GM21825 (cell line): Measurements from ENCODE around the gene TLR9.
"Not testable (repeated sequence)": the region's sequence is repeated elsewhere in the genome, so short reads cannot be mapped to it uniquely, and the experiment has no call there.

Source experiments
- ATAC-seq: cut with Tn5 transposase; IDR thresholded peaks from one replicate; pipeline ENCODE4 v1.9.1; 2021; ENCODE audit warnings: mild to moderate bottlenecking, moderate library complexity; ENCODE audit not compliant: unreplicated experiment

The TLR9 gene

DNA sequence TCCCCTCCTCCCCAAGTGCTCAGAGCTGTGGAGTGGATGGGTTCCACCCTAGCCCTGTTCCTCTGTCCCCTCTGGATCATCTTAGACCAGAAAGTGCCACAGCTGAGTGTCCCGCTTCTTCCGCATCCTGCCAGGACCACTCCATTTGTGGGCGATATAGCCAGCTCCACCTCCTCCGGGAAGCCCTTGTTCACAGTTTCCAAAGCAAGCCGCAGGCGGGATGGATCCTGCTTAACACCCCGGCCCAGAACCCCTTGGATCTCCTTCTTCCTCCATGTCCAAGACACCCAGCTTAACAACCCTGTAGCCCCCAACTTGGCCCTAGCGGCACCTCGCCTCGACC lies 28.0 kb downstream of the TLR9 start:
- no peak for ATAC-seq

DNA sequence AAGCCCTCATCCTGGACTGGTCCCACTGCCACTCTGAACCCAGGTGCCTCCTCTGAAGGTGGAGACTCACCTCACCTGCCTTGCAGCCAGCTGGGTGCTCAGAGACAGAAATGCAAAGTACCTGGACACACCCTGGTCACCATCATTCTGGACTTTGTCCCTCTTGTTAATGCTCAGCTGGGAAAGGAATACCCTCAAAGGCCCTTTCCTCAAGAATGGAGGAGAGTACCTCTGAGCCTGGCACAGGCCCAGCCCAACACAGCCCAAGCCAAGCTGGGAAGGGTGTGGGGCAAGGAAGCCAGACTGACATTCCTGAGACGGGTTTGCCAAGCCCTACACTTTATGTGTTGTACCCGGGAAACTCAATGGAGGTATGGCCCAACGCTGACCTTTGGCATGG lies 28.5 kb downstream of the TLR9 start:
- ATAC-seq, result no peak

DNA sequence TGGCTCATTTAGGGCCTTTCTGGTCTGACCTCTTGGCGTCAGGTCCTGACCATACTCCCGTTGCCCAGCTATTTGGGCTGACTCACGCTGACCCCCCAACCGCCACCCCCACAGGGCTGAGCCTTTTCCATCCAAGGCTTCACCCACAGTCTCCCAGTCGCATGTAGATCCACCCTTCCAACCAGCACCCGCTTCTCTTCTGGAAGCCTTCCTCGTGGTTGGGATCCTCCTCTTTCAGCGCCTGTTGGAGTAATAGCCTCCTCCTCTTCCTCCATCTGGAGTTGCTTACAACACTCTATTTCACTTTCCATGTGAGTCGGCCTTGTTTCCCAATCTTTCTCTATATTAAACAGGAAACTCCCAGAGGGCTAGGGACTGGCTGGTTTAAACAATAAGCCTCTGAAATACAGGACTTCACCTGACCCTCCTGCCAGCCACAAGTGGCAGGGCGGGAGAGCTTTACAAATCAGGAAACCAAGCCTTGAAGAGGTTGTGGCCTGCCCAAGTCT lies 29.6 kb downstream of the TLR9 start:
- ATAC-seq, result no peak

DNA sequence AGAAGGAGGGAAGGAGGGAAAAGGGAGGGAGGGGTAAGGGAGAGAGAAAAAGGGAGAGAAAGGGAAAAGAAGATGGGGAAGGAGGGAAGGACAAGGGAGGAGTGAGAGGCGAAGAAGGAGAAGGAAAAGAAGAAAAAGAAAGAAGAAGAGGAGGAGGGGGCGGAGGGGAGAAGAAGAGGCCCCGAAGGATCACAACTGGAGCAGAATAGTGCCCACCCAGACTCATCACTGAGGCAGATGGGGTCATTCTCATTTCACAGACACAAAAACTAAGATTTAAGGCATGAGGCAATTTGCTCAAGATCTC lies 30.2 kb downstream of the TLR9 start:
- no peak for ATAC-seq

DNA sequence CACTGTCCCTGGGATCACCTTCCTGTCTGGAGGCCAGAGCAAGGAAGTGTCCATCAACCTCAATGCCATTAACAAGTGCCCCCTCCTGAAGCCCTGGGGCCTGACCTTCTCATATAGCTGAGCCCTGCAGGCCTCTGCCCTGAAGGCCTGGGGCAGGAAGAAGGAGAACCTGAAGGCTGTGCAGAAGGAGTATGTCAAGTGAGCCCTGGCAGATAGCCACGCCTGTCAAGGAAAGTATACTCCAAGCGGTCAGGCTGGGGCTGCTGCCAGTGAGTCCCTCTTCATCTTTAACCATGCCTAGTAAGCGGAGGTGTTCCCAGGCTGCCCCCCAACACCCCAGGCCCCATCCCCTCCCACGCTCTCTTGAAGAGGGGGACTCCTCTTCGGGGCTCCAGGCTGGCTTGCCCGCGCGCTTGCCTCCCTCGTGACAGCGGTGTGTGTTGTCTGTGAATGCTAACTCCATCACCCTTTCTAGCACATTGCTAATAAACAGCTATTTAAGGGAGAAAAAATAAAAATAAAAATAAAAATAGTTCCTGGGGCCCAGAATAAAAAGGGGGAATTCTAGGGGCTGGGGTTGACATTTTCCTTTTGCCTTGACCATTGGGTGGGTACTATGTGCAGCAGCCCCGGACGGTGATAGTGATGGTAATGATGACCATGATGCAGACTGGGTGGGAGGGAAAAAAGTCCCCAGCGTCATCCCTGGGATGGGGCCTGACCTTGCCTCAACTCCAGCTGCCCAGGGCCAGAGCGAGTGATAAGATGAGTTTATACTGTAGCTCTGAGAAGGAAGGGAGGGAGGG lies 30.8 kb downstream of the TLR9 start:
- ATAC-seq, result no peak

DNA sequence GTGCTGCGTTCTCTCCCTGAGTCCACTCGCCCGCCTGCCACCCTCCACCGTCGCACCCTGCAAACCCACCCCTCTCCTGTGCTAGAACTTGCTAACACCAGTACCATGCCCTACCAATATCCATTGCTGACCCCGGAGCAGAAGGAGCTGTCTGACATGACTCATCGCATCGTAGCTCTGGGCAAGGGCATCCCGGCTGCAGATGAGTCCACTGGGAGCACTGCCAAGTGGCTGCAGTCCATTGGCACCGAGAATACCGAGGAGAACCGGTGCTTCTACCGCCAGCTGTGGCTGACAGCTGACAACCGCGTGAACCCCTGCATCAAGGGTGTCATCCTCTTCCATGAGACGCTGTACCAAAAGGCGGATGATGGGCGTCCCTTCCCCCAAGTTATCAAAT lies 32.4 kb downstream of the TLR9 start:
- ATAC-seq, result no peak

DNA sequence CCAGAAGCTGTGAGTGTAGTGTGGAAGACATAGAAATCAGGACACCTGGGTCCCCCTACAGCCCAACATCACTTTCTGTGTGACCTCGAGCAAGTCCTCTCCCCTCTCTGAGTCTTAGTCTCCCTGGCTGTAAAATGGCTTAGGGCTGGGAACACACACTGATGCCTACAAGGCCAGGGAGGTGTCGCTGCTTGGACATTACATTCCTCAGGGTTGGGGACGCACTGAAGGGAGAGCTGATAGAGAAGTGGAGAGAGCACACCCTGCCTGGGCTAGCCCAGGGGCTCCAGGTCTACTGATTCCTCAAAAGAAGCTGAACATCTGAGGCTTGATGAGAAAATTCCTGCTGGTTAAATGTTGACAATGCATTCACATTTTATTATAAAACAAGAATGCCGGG lies 33.8 kb downstream of the TLR9 start:
- ATAC-seq, result no peak

DNA sequence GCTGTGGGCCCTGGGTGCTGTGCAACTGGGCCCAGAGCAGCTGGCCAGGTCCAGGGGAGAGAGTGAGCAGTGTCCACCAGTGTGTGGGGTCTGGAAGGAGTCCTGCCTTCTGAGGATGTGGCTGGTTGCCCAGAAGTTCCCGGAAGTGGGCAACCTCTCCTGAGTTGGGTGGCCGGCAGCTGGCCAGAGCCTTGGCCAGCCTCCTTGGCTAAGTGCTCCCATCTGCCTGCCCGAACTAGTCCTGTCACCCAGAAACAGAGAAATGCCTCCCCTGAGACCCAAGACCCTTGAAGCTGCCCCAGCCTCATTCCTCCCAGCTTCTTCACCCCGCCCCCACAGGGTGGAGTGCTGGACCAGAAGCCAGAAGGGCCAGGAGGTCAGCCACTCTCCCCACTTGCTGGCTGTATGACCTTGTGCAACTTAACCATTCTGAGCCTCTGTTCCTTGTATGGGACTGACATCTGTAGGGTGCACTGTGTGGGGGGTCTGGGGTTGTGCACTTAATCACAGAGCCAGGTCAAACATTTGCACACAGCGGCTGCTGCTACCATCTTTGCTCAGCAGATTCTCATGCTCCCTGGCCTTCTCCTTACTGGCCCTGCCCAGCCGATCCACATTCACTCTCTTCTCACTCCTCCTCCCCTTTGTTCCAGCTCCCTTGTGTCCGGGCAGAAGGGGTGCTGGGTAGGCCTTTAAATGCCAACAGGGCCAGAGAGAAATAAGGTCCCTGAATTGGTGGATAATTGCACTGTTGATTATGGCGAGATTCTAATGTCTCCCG lies 35.0 kb downstream of the TLR9 start:
- no peak for ATAC-seq

DNA sequence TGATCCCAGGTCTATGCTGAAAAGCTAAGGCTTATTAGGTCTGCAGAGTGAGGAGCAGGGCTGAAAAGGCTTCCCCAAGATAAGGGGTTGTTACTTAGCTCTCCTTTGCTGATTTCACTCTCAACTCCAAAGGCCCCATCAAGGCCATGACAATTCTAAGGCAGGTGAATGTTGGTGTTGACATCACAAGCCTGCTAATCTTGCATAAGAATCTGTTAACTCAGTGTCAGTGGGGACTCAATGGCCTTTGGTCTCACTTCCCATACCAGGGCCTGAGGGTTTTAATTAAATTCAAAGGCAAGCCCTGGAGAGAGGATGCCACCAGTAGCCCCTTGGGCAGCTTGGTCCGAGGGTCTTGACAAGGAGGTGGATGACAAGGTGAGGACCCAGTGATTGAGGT lies 36.9 kb downstream of the TLR9 start:
- ATAC-seq, result no peak

DNA sequence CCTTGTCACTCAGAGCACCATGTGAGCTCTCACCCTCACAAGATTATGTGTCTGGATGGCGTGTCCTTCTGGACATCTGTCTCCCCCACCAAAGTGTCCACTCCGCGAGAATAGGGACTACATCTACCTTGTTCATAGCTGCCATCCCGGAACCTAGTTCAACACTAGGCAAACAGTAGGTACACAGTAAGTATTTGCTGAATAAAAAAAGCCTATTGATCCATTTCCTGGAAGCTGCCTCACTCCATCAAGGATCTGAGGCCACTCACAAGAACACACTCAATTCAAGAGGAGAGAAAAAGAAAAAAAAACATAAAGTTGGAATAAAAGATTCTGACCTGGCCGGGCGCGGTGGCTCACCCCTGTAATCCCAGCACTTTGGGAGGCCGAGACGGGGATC lies 38.7 kb downstream of the TLR9 start:
- no peak for ATAC-seq

DNA sequence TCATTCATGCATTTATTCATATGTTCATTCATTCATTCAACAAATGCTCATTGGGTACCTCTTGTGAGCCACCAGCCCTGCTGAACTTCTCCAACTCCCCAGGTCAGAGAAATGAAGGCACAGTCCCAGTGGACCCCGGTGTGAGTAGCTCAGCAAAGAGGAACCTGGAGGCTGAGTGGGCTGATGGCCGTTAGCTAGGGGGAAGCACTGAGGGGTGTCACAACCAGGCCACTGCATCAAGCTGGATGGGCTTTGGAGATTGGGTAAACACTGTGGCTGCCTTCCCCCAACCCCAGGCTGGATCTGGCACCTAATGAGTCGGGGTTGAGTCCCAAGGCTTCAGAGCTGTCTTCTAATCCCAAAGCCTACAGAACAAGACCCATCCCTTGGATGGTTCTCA lies 39.6 kb downstream of the TLR9 start:
- ATAC-seq, result no peak

DNA sequence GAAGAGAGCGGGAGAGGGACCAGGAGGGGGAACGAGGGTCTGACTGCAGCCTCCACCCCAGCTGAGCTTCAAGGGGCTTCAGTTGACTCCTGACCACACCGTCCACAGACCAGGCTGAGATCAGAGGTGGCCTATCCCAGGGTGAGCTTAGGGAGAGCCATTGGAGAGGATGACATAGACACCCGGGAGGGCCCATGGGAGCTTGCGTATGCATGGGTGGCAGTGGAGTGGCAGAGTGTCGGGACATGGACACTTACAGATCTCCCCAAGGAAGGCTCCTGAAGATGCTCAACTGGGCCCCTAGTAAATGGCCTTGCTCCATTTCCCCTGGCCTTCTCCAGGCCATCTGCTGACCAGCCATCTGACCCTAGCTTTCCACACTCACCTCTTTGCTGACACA lies 40.1 kb downstream of the TLR9 start:
- no peak for ATAC-seq

DNA sequence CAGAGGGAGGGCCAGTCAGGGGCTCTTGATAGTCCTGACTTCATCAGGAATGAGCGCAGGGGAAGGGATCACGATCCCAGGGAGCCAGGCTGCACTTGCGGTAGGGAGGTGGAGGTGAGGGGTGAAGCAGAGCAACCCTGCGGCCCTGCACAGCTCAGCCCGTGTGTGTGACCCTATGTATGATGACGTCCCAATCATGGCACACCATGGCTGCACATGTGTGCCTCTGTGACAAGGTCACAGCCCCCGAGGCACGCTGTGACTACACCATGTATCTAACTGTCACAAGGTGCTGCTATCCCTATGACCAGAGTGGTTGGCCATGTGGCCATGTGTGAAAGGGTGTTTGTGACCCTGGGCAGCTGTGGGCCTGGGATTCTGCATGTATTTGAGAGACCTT lies 40.8 kb downstream of the TLR9 start:
- no peak for ATAC-seq

DNA sequence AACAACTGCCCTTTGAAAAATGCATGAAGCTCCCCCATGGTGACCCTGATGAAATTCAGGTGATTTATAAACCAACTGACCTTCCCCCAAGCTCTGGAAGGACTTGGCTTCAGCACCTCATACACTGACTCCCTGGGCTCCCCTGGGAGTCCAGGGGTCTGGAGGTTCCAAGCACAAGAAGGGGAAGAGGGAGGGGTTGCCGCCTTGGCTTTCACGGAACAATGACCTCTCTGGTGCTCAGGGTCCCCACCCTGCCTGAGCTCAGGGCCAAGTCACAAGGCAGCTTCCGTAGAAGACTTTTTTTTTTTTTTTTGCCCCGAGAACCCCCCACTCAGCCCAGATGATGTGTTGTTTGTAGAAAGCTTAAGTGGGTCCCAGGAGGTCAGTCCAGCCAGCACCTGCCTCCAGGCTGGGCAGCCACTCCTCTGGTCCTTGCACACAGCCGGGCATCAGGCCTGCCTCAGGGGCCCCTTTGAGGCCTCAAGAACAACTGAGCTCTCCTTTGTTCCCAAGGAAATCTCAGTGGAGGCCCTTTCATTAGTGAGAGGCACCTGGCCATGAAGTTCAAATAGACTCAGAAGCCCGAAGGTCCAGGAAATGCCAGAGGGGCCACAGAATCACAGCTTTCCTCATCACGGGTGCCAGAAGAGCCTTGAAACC lies 41.5 kb downstream of the TLR9 start:
- no peak for ATAC-seq

DNA sequence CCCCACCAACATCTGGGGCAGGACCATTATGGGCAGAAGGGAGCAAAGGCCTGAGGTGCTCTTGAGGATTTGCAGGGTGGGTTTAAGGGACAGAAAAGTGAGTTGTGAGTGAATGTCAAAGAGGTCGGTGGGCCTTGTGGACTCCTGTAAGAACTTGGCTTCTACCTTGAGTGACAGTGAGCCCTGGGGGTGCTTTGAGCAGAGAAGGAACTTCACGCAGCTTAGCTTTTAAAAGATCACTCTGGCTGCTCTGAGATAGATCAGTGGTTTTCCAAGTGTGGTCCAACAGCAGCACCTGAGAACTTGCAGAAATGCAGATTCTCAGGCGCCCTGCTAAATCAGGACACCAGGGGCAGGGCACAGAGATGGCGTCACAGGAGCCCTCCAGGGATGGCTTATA lies 42.8 kb downstream of the TLR9 start:
- ATAC-seq, result no peak

DNA sequence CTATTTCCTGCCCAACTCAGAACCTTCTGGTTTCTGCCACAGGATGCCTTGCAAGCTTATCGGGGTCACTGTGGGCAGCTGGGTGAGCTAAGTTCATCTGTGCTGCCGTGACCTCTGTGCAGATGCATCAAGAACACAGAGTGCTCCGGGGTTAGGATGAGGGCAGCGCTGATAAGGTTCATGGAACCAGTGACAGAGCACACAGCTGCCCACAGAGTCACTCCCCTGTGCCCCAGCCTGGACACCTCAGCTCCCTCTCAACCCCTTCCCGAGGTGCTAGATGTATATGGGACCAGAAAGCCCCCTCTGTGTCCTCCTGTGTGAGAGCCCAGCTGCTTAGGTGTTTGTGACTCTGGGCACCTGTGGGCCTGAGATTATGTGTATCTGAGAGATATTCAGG lies 43.2 kb downstream of the TLR9 start:
- ATAC-seq, result no peak

DNA sequence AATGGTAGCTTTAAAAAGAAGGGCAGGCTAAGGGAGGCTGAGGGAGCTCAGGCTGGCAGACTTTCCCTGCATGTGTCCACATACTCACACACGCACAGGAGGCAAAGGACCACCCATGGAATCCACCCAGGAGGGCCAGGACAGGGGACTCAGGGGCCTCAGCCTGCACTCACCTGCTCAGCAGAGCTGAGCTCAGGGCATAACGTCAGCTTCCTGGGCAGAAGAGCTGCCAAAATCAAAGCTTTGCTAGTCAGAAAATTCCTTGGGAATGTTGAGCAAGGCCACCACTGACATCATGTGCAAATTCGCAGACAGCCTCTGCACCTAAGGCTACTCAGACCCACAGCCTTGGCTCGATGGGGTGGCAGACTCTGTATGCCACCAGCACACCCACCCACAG lies 43.9 kb downstream of the TLR9 start:
- ATAC-seq, result no peak

DNA sequence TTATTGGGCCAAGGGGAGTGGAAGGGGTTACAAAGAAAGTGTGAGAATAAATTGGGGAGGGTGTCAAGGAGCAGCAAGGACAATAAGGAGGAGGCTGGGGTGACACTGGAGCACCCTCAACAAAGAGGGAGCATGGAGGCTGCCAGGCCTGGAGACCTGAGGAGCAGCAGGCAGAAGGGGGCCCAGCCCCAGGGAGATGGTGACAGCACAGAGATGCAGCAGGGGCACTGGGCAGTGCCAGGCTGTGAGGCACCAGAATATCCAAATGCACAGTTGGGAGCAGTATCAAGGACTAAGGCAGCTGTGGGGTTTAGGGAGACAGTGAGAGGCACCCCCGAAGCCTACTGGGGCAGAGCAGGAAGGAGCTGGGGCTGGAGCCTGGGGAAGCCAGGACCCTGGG lies 46.9 kb downstream of the TLR9 start:
- no peak for ATAC-seq

DNA sequence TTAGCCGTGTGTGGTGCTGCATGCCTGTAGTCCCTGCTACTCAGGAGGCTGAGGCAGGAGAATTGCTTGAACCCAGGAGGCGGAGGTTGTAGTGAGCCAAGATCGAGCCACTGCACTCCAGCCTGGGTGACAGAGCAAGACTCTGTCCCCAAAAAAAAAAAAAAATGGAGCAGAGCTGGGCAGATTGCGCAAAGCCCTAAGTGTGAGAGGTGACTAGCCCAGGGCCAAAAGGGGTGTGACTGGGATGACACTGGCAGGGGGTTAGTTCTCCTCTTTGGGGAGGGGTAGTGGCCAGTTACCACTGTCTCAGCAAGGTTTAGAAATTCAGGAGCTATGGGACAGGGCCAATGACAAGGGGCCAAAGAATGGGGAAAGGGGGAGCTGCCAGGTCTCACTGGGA lies 47.3 kb downstream of the TLR9 start:
- not testable (repeated sequence) for ATAC-seq

DNA sequence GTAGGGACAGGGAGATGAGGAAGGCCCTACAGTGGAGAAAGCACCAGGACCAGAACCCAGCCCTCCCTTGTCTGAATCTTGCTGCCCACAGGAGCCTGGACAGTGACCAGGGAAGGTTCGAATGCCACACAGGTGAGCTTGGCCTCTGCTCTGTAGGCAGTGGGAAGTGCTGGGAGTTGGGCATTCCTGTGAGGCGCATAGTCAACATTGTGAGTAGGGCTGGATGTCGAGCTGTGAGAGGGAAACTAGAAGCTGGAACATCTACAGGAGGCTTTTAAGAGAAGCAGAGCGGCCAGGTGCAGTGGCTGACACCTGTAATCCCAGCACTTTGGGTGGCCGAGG lies 47.8 kb downstream of the TLR9 start:
- no peak for ATAC-seq

DNA sequence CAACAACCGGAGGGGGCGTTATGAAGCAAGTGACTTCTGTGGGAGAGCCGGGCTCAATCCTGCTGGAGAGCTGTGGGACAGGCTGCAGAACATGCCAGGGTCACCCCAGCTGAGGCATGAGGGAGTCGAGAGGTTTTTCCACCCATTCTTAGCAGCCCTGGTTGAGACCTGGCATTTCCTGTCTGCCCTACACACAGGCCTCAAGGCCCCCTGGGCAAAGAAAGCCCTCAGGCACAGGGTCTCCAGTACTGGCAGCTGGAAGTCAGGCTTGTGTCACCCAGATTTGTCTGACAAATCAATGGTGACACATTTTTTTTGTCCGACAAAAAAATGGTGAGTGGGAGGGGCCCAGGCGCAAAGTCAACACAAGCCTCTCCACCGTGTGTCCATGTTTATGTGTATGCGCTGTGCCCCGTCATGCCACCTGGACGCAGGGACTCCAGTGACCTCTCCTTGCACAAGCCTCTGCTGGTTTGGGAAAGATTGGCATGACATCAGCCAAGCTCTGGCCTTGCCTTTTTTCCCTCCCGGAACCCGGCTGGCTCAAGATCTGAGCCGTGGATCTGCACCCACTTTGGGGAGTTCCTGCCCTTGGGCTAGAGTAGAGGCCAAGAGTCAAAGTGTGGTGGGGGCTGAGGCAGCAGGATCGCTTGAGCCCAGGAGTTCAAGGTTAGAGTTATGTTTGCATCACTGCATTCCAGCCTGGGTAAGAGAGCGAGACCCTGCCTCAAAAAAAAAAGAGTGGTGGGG lies 48.3 kb downstream of the TLR9 start:
- no peak for ATAC-seq
